Common myeloid progenitor, CD34-positive (primary cell): ENCODE results near the gene CEACAM5.

Experiments
- CTCF ChIA-PET: fragments of 350-600 bp; sonication (Branson Sonifier 250); formaldehyde crosslinking; loops from one replicate; lab custom pipeline; 2021; ENCODE audit warnings: antibody characterized with exemption; lab: Charles Lee
- POLR2A ChIA-PET: fragments of 350-600 bp; sonication (Branson Sonifier 250); formaldehyde crosslinking; loops from one replicate; lab custom pipeline; 2021; ENCODE audit warnings: antibody characterized with exemption; lab: Charles Lee
- DNase-seq, 3 donors: peaks; one replicate each; pipeline versions ENCODE4 v3.0.0 to v3.0.0-alpha.2; 2013
- H3K27ac ChIP-seq, 2 experiments: 1 replicate in 1 of 2; 2 replicates in 1 of 2; pipeline ENCODE4 v1.7.0; 2013; ENCODE audit warnings: inconsistent platforms in 2 of 2, low read length in 2 of 2, mild to moderate bottlenecking in 2 of 2, low read depth in 1 of 2, moderate library complexity in 1 of 2; ENCODE audit not compliant: severe bottlenecking in 2 of 2, insufficient read depth in 1 of 2, poor library complexity in 1 of 2
- H3K27me3 ChIP-seq, 5 experiments: replicated peaks in 2 of 5; 1 replicate in 3 of 5; 2 replicates in 2 of 5; pipeline versions ENCODE4 v1.6.1 to v1.7.0; 2013; ENCODE audit warnings: low read length in 4 of 5, mild to moderate bottlenecking in 2 of 5, moderate library complexity in 2 of 5, inconsistent platforms in 1 of 5; ENCODE audit not compliant: insufficient read depth in 5 of 5, control insufficient read depth in 4 of 5
- H3K36me3 ChIP-seq, 4 experiments: 1 replicate in 2 of 4; 2 replicates in 2 of 4; pipeline versions ENCODE4 v1.6.1 to v1.7.0; 2013; ENCODE audit warnings: low read length in 3 of 4, control low read depth in 1 of 4, mild to moderate bottlenecking in 1 of 4; ENCODE audit not compliant: control insufficient read depth in 4 of 4, insufficient read depth in 4 of 4
- H3K4me1 ChIP-seq, 4 experiments: 1 replicate in 3 of 4; 2 replicates in 1 of 4; pipeline versions ENCODE4 v1.6.1 to v1.7.1; 2013; ENCODE audit warnings: low read length in 3 of 4, mild to moderate bottlenecking in 3 of 4, control low read depth in 1 of 4, inconsistent platforms in 1 of 4, moderate library complexity in 1 of 4; ENCODE audit not compliant: control insufficient read depth in 4 of 4, insufficient read depth in 4 of 4; ENCODE audit errors: control extremely low read depth in 1 of 4
- H3K4me3 ChIP-seq, 7 experiments: 1 replicate in 4 of 7; 2 replicates in 3 of 7; pipeline versions ENCODE4 v1.5.1 to v1.7.0; 2013; ENCODE audit warnings: mild to moderate bottlenecking in 7 of 7, low read length in 6 of 7, moderate library complexity in 6 of 7, inconsistent platforms in 2 of 7, low read depth in 2 of 7, control low read depth in 1 of 7; ENCODE audit not compliant: insufficient read depth in 4 of 7, control insufficient read depth in 1 of 7; ENCODE audit errors: extremely low read depth in 1 of 7
- H3K9me3 ChIP-seq, 5 experiments: 1 replicate in 4 of 5; 2 replicates in 1 of 5; pipeline versions ENCODE4 v1.6.1 to v1.7.1; 2013; ENCODE audit warnings: low read length in 4 of 5, mild to moderate bottlenecking in 2 of 5, inconsistent platforms in 1 of 5, low read depth in 1 of 5, moderate library complexity in 1 of 5; ENCODE audit not compliant: control insufficient read depth in 4 of 5, insufficient read depth in 2 of 5; ENCODE audit errors: control extremely low read depth in 1 of 5
- WGBS: methylation state at CpG from one replicate; pipeline ENCODE4 v1.1.5; 2013; ENCODE audit not compliant: insufficient coverage; 5-methylcytosine and 5-hydroxymethylcytosine counted together

CEACAM5 gene

DNA sequence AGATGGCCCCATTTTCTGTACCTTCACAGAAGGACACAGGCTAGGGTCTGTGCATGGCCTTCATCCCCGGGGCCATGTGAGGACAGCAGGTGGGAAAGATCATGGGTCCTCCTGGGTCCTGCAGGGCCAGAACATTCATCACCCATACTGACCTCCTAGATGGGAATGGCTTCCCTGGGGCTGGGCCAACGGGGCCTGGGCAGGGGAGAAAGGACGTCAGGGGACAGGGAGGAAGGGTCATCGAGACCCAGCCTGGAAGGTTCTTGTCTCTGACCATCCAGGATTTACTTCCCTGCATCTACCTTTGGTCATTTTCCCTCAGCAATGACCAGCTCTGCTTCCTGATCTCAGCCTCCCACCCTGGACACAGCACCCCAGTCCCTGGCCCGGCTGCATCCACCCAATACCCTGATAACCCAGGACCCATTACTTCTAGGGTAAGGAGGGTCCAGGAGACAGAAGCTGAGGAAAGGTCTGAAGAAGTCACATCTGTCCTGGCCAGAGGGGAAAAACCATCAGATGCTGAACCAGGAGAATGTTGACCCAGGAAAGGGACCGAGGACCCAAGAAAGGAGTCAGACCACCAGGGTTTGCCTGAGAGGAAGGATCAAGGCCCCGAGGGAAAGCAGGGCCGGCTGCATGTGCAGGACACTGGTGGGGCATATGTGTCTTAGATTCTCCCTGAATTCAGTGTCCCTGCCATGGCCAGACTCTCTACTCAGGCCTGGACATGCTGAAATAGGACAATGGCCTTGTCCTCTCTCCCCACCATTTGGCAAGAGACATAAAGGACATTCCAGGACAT is 13.4 kb upstream of the CEACAM5 start:
- Histone ChIP-seq H3K36me3 (no peaks in the 10 kb centered on the region), H3K27ac (no peak overlapping the region), H3K27me3 (peaks cover 0 to 4% (median 4%) of the 10 kb centered on the region in 5 experiments), H3K9me3 (peaks cover 0 to 5% (median 3%) of the 10 kb centered on the region in 5 experiments), H3K4me3 (no peak overlapping the region), H3K4me1 (peaks cover 1 to 15% (median 10%) of the 10 kb centered on the region in 4 experiments)
- POLR2A ChIA-PET, result no interaction called here
- CTCF ChIA-PET, result interaction anchor here (0.8 kb wide), 1 partner anchor 124 kb away, joined by 5 read pairs; no protein-coding TSS in a partner anchor
- 100% methylated on average over 5 of the region's 8 CpGs for WGBS
- no peak for DNase-seq

DNA sequence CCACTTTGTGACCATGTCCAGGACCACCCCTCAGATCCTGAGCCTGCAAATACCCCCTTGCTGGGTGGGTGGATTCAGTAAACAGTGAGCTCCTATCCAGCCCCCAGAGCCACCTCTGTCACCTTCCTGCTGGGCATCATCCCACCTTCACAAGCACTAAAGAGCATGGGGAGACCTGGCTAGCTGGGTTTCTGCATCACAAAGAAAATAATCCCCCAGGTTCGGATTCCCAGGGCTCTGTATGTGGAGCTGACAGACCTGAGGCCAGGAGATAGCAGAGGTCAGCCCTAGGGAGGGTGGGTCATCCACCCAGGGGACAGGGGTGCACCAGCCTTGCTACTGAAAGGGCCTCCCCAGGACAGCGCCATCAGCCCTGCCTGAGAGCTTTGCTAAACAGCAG is 12.7 kb upstream of the CEACAM5 start:
- peaks cover 1 to 15% (median 10%) of the 10 kb centered on the region in 4 experiments for H3K4me1 ChIP-seq
- peaks cover 0 to 5% (median 3%) of the 10 kb centered on the region in 5 experiments for H3K9me3 ChIP-seq
- H3K27me3 ChIP-seq, result peaks cover 0 to 4% (median 3%) of the 10 kb centered on the region in 5 experiments
- DNase-seq, result no peak
- no peak overlapping the region for H3K4me3 ChIP-seq
- H3K27ac ChIP-seq, result no peak overlapping the region
- H3K36me3 ChIP-seq, result no peaks in the 10 kb centered on the region
- 93% methylated on average over 2 of the region's 2 CpGs for WGBS
- CTCF ChIA-PET, result interaction anchor here (0.8 kb wide), 1 partner anchor 123 kb away, joined by 5 read pairs; no protein-coding TSS in a partner anchor
- POLR2A ChIA-PET, result no interaction called here

DNA sequence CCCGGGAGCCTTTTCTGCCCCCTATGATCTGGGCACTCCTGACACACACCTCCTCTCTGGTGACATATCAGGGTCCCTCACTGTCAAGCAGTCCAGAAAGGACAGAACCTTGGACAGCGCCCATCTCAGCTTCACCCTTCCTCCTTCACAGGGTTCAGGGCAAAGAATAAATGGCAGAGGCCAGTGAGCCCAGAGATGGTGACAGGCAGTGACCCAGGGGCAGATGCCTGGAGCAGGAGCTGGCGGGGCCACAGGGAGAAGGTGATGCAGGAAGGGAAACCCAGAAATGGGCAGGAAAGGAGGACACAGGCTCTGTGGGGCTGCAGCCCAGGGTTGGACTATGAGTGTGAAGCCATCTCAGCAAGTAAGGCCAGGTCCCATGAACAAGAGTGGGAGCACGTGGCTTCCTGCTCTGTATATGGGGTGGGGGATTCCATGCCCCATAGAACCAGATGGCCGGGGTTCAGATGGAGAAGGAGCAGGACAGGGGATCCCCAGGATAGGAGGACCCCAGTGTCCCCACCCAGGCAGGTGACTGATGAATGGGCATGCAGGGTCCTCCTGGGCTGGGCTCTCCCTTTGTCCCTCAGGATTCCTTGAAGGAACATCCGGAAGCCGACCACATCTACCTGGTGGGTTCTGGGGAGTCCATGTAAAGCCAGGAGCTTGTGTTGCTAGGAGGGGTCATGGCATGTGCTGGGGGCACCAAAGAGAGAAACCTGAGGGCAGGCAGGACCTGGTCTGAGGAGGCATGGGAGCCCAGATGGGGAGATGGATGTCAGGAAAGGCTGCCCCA is 11.8 kb upstream of the CEACAM5 start:
- H3K27me3 ChIP-seq, result peaks cover 0 to 3% (median 2%) of the 10 kb centered on the region in 5 experiments
- peaks cover 0 to 5% (median 3%) of the 10 kb centered on the region in 5 experiments for H3K9me3 ChIP-seq
- no peak overlapping the region for H3K4me3 ChIP-seq
- no peak overlapping the region for H3K27ac ChIP-seq
- CTCF ChIA-PET, result interaction anchor here (1.1 to 1.5 kb wide), 3 partner anchors 10 to 58 kb away, joined by 3 to 5 read pairs (median 3); no protein-coding TSS in a partner anchor
- POLR2A ChIA-PET, result interaction anchor here (0.7 kb wide), 1 partner anchor 10 kb away, joined by 3 read pairs; no protein-coding TSS in a partner anchor
- H3K4me1 ChIP-seq, result peaks cover 1 to 15% (median 10%) of the 10 kb centered on the region in 4 experiments
- no peaks in the 10 kb centered on the region for H3K36me3 ChIP-seq
- peak; percentile 31 to 71 (median 65) for DNase-seq
- 86% methylated on average over 6 of the region's 7 CpGs for WGBS

DNA sequence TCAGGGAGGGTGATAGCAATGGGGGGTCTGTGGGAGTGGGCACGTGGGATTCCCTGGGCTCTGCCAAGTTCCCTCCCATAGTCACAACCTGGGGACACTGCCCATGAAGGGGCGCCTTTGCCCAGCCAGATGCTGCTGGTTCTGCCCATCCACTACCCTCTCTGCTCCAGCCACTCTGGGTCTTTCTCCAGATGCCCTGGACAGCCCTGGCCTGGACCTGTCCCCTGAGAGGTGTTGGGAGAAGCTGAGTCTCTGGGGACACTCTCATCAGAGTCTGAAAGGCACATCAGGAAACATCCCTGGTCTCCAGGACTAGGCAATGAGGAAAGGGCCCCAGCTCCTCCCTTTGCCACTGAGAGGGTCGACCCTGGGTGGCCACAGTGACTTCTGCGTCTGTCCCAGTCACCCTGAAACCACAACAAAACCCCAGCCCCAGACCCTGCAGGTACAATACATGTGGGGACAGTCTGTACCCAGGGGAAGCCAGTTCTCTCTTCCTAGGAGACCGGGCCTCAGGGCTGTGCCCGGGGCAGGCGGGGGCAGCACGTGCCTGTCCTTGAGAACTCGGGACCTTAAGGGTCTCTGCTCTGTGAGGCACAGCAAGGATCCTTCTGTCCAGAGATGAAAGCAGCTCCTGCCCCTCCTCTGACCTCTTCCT is 11.1 kb upstream of the CEACAM5 start:
- peaks cover 1 to 15% (median 10%) of the 10 kb centered on the region in 4 experiments for H3K4me1 ChIP-seq
- no peak overlapping the region for H3K27ac ChIP-seq
- no peak for DNase-seq
- H3K4me3 ChIP-seq, result no peak overlapping the region
- POLR2A ChIA-PET, result no interaction called here
- H3K36me3 ChIP-seq, result no peaks in the 10 kb centered on the region
- H3K9me3 ChIP-seq, result peaks cover 0 to 4% (median 3%) of the 10 kb centered on the region in 5 experiments
- CTCF ChIA-PET, result interaction anchor here (1.1 to 1.5 kb wide), 3 partner anchors 9 to 57 kb away, joined by 3 to 5 read pairs (median 3); no protein-coding TSS in a partner anchor
- H3K27me3 ChIP-seq, result peaks cover 0 to under 1% (median 0%) of the 10 kb centered on the region in 5 experiments
- 94% methylated on average over 5 of the region's 9 CpGs for WGBS

DNA sequence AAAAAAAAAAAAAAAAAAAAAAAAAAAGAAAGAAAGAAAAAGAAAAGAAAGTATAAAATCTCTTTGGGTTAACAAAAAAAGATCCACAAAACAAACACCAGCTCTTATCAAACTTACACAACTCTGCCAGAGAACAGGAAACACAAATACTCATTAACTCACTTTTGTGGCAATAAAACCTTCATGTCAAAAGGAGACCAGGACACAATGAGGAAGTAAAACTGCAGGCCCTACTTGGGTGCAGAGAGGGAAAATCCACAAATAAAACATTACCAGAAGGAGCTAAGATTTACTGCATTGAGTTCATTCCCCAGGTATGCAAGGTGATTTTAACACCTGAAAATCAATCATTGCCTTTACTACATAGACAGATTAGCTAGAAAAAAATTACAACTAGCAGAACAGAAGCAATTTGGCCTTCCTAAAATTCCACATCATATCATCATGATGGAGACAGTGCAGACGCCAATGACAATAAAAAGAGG is 9.6 kb upstream of the CEACAM5 start:
- H3K27ac ChIP-seq, result no peak overlapping the region
- WGBS, result 20% methylated on average over 1 of the region's 1 CpG
- DNase-seq, result peak; percentile 22 to 81 (median 73)
- CTCF ChIA-PET, result interaction anchor here (1.0 to 2.2 kb wide), 4 partner anchors 8 to 57 kb away, joined by 3 to 7 read pairs (median 4); no protein-coding TSS in a partner anchor
- H3K27me3 ChIP-seq, result no peaks in the 10 kb centered on the region
- POLR2A ChIA-PET, result no interaction called here
- peaks cover 1 to 15% (median 10%) of the 10 kb centered on the region in 4 experiments for H3K4me1 ChIP-seq
- H3K4me3 ChIP-seq, result no peak overlapping the region
- no peaks in the 10 kb centered on the region for H3K36me3 ChIP-seq
- no peaks in the 10 kb centered on the region for H3K9me3 ChIP-seq

DNA sequence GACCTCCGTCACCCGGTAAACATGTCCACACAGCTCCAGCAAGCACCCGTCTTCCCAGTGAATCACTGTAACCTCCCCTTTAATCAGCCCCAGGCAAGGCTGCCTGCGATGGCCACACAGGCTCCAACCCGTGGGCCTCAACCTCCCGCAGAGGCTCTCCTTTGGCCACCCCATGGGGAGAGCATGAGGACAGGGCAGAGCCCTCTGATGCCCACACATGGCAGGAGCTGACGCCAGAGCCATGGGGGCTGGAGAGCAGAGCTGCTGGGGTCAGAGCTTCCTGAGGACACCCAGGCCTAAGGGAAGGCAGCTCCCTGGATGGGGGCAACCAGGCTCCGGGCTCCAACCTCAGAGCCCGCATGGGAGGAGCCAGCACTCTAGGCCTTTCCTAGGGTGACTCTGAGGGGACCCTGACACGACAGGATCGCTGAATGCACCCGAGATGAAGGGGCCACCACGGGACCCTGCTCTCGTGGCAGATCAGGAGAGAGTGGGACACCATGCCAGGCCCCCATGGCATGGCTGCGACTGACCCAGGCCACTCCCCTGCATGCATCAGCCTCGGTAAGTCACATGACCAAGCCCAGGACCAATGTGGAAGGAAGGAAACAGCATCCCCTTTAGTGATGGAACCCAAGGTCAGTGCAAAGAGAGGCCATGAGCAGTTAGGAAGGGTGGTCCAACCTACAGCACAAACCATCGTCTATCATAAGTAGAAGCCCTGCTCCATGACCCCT is 9.0 kb upstream of the CEACAM5 start:
- WGBS, result 80% methylated on average over 16 of the region's 17 CpGs
- ChIA-PET POLR2A (no interaction called here), CTCF (interaction anchor here (0.7 to 2.2 kb wide), 5 partner anchors 8 to 294 kb away, joined by 3 to 7 read pairs (median 4); no protein-coding TSS in a partner anchor)
- Histone ChIP-seq H3K27ac (no peak overlapping the region), H3K9me3 (no peaks in the 10 kb centered on the region), H3K36me3 (no peaks in the 10 kb centered on the region), H3K4me1 (peaks cover 1 to 15% (median 10%) of the 10 kb centered on the region in 4 experiments), H3K4me3 (no peak overlapping the region), H3K27me3 (peaks cover 0 to 3% (median 0%) of the 10 kb centered on the region in 5 experiments)
- DNase-seq, result no peak
